NK-92 (cell line): Measurements from ENCODE around the gene LMOD2.

Experiments
- DNase-seq: peaks from one replicate; lab custom pipeline; 2025; ENCODE audit not compliant: unreplicated experiment; lab: John Stamatoyannopoulos, UW

The LMOD2 gene

GRCh38 chr7:123666492-123666891 is 10.8 kb downstream of the LMOD2 start:
- DNase-seq, result no peak

- no peak for DNase-seq
These were observed 13.8 kb downstream of the LMOD2 start for GRCh38 chr7:123669485-123669884.

DNA sequence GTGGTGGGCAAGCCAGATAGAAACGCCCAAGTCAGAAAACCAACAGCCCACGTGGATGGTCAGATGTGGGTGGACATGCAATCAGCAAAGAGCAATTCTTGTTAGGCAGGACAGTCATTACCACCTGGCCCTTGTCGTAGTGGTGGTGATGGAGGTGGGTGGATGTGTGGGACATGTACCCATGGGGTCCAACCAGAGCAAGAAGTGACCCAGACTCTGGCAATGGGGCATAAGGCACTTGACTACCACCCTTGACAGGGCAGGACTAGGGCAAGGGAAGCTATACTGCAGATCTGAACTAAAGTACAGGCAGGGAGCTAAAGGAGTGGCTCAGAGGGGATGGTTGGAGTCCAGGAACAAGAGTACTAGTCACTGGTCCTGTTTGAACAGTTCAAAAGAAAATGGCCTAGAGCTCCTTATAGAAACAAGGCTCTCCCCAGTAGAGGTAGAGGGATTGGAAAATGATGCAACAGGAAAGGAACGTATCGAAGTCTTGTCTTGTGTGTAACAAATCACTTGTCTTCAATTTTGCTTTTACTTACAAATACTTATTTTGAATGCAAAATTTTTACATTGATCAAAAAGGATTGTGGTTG is 17.6 kb downstream of the LMOD2 start:
- no peak for DNase-seq

- DNase-seq, result no peak
These were observed 18.2 kb downstream of the LMOD2 start for GRCh38 chr7:123673752-123674398.

DNA sequence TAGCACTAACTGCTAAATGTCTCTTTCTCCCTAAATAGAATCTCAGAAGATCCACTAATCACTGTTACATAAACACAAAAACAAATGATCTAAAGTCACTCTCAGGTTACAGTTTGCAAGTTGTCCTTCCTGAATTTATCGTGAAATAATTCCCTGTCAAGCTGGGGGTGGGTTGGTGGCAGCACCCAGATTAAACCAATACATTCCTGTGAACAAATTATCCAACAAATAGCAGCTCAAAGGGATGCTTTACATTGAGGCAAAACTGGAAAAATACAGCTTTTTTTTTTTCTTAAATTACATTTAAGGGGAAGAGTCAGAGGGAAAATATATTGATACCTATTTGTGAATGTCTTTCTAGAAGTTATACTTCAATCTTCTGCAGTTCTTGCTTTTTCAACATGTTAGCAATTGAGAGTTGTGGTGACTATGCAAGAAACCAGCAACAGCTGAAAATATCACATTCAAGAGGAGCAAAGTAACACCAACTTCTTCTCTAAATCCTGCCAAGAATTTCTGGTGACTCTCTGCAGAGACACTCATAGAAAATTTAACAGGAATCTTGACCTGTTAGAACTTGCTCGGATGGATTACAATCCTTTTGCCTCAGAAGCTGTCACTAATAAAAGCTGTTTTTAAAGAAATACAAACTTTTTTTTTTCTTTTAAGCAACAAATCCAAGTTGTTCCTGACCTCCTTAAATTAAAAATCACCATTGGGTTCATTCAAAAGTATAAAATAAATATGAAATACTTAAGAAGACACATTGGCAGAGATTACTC is 18.9 kb downstream of the LMOD2 start:
- DNase-seq, result no peak

DNA sequence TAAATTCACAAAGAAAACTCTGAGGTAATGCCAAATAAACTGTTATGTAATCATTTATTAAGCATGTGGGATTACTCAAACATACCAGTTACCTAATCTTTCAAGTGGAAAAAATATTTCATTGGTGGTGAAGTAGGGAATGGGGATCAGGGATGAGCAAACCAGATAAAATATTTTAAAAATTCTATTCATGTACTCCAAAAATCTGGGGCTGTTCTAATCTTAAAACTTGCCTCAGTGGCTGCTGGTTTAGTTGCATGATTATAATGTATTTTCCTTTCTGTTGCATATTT is 19.5 kb downstream of the LMOD2 start:
- DNase-seq, result no peak

- DNase-seq, result no peak
These were observed 21.5 kb downstream of the LMOD2 start for GRCh38 chr7:123677061-123677715.

- DNase-seq, result no peak
These were observed 23.9 kb downstream of the LMOD2 start for GRCh38 chr7:123679614-123680013.

GRCh38 chr7:123680580-123680979 is 24.9 kb downstream of the LMOD2 start:
- DNase-seq, result no peak

GRCh38 chr7:123681561-123681960 is 25.9 kb downstream of the LMOD2 start:
- DNase-seq, result no peak

DNA sequence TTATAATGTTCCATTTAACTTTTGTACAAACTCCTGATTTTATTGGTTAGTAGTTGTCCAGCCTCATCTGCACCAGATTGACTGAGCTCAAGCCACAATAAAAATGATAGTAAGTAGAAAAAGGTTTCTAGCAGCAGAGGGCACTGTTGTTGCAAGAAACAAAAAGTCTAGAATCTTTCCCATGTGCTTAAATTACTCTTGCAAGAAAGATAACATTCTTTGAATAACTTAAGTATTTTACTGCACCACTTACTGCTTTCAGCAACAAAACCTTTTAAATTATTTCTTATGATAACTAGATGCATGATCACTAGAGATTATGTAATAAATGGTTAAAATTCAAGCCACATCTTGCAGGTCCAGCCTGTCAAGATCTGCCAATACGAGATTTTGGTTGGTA is 27.0 kb downstream of the LMOD2 start:
- no peak for DNase-seq

DNA sequence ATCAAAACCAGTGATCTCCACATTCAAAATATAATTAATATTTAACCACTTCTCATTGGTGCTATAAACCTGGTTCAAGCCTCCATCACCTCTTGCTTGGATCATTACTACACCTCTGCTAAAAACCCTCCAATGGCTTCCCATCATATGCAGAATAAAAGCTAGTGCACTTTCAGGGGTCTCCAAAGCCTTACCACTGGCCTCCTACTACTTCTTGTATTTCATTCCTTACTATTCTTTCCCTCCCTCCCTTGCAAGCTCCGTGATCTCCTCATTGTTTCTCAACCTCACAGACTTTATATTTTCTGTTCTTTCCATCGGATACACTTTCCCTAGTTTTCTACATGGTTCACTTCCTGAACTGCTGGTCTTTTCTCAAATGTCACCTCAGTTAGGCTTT is 31.5 kb downstream of the LMOD2 start:
- DNase-seq, result no peak

- DNase-seq, result no peak
These were observed 32.1 kb downstream of the LMOD2 start for GRCh38 chr7:123687727-123688126.

GRCh38 chr7:123689250-123689649 is 33.6 kb downstream of the LMOD2 start:
- no peak for DNase-seq

- no peak for DNase-seq
These were observed 34.9 kb downstream of the LMOD2 start for GRCh38 chr7:123690550-123690949.

- no peak for DNase-seq
These were observed 36.8 kb downstream of the LMOD2 start for GRCh38 chr7:123692471-123692877.

GRCh38 chr7:123695944-123696677 is 40.4 kb downstream of the LMOD2 start:
- no peak for DNase-seq

- DNase-seq, result no peak
These were observed 49.7 kb downstream of the LMOD2 start for GRCh38 chr7:123705211-123705901.

- no peak for DNase-seq
These were observed 53.9 kb downstream of the LMOD2 start for GRCh38 chr7:123709525-123709924.

- no peak for DNase-seq
These were observed 55.0 kb downstream of the LMOD2 start for GRCh38 chr7:123710683-123711082.

GRCh38 chr7:123711832-123712293 is 56.2 kb downstream of the LMOD2 start:
- no peak for DNase-seq
